OCI-LY7 (cell line): ENCODE measurements around the gene SSBP4. TPM values are rescaled to one million over a fixed set of nuclear protein-coding genes. Genes with fewer than 3 reads are reported as not detected.

Source experiments
- BruUV-seq: library from RNA; stranded (reverse); fragments of 400-500 nt; replicated peaks from 2 replicates; lab custom pipeline; 2021; lab: Mats Ljungman, UMichigan
- CTCF ChIA-PET: fragments of 300-600 bp; sonication (Branson Sonifier 250); formaldehyde crosslinking; loops from one replicate; lab custom pipeline; 2022; ENCODE audit warnings: antibody characterized with exemption; ENCODE audit not compliant: unreplicated experiment; lab: Charles Lee
- POLR2A ChIA-PET: fragments of 300-600 bp; sonication (Branson Sonifier 250); formaldehyde crosslinking; loops from one replicate; lab custom pipeline; 2022; ENCODE audit warnings: antibody characterized with exemption; lab: Charles Lee
- DNase-seq: peaks from one replicate; pipeline ENCODE4 v3.0.0-alpha.2; 2015; ENCODE audit warnings: low spot score
- H2AFZ ChIP-seq: fragments of 200-600 bp; sonication (generic), shearing (Covaris generic); 2 replicates; pipeline ENCODE4 v1.6.1; 2014; ENCODE audit warnings: mild to moderate bottlenecking, antibody characterized with exemption, low read length, moderate library complexity
- H3K27ac ChIP-seq: fragments of 200-600 bp; sonication (generic); 2 replicates; pipeline ENCODE4 v1.5.1; 2014; ENCODE audit warnings: mixed run types, low read depth, mild to moderate bottlenecking, moderate library complexity, low read length, inconsistent platforms; ENCODE audit not compliant: poor library complexity, severe bottlenecking
- H3K36me3 ChIP-seq: fragments of 200-600 bp; sonication (generic); 2 replicates; pipeline ENCODE4 v1.6.1; 2014; ENCODE audit warnings: mild to moderate bottlenecking, antibody characterized with exemption, low read length, moderate library complexity, mixed read lengths; ENCODE audit not compliant: insufficient read depth
- H3K4me1 ChIP-seq: fragments of 200-600 bp; sonication (generic); 2 replicates; pipeline ENCODE4 v1.5.1; 2014; ENCODE audit warnings: mild to moderate bottlenecking, low read length; ENCODE audit not compliant: insufficient read depth, poor library complexity, severe bottlenecking
- H3K4me2 ChIP-seq: fragments of 200-600 bp; sonication (generic); 2 replicates; pipeline ENCODE4 v1.6.1; 2014; ENCODE audit warnings: mild to moderate bottlenecking, low read length
- H3K4me3 ChIP-seq: fragments of 200-600 bp; sonication (generic); 2 replicates; pipeline ENCODE4 v1.5.1; 2014; ENCODE audit warnings: mild to moderate bottlenecking, low read depth, low read length; ENCODE audit not compliant: poor library complexity, severe bottlenecking
- H3K79me2 ChIP-seq: fragments of 200-600 bp; sonication (generic); 2 replicates; pipeline ENCODE4 v1.6.1; 2016; ENCODE audit warnings: low read depth, mild to moderate bottlenecking, low read length, moderate library complexity, mixed read lengths; ENCODE audit not compliant: insufficient read depth
- H3K9me2 ChIP-seq: fragments of 200-600 bp; sonication (generic); 2 replicates; pipeline ENCODE4 v1.6.1; 2016; ENCODE audit warnings: mild to moderate bottlenecking, low read length, mixed read lengths; ENCODE audit not compliant: insufficient read depth
- H3K9me3 ChIP-seq: fragments of 200-600 bp; sonication (generic); 2 replicates; pipeline ENCODE4 v1.6.1; 2014; ENCODE audit warnings: mild to moderate bottlenecking, mixed run types, low read length, mixed read lengths
- H4K20me1 ChIP-seq: fragments of 200-600 bp; sonication (generic); 2 replicates; pipeline ENCODE4 v1.6.1; 2014; ENCODE audit warnings: mild to moderate bottlenecking, antibody characterized with exemption, low read length, moderate library complexity, mixed read lengths; ENCODE audit not compliant: insufficient read depth
- CTCF ChIP-seq: fragments of 200-600 bp; sonication (generic); conservative IDR thresholded peaks from 2 replicates; pipeline ENCODE4 v1.5.1; 2014; ENCODE audit warnings: mild to moderate bottlenecking, antibody characterized with exemption, low read length, moderate library complexity, mixed read lengths
- EZH2phosphoT487 ChIP-seq: fragments of 200-600 bp; sonication (generic); IDR thresholded peaks from 2 replicates; pipeline ENCODE4 v1.6.1; 2018; ENCODE audit warnings: low read depth, borderline replicate concordance, mild to moderate bottlenecking, mixed run types, antibody characterized with exemption, low read length, moderate library complexity, mixed read lengths
- intact Hi-C: fragments of 100-400 bp; cut with micrococcal nuclease; formaldehyde crosslinking; loops from one replicate; pipeline ENCODE4 v1.10.0; 2022; ENCODE audit not compliant: unreplicated experiment
- total RNA-seq, 2 experiments: library from RNA; depleted of rRNA in 1 of 2; stranded (reverse); fragments of >200 nt in 1 of 2; shearing (Covaris generic) in 1 of 2; gene quantifications; 2 replicates each; pipeline ENCODE4 v1.2.3, GENCODE V29; 2014 to 2022

Gene SSBP4
- total RNA-seq, 2 experiments from 2014 or later = 92.9 to 117 TPM

DNA sequence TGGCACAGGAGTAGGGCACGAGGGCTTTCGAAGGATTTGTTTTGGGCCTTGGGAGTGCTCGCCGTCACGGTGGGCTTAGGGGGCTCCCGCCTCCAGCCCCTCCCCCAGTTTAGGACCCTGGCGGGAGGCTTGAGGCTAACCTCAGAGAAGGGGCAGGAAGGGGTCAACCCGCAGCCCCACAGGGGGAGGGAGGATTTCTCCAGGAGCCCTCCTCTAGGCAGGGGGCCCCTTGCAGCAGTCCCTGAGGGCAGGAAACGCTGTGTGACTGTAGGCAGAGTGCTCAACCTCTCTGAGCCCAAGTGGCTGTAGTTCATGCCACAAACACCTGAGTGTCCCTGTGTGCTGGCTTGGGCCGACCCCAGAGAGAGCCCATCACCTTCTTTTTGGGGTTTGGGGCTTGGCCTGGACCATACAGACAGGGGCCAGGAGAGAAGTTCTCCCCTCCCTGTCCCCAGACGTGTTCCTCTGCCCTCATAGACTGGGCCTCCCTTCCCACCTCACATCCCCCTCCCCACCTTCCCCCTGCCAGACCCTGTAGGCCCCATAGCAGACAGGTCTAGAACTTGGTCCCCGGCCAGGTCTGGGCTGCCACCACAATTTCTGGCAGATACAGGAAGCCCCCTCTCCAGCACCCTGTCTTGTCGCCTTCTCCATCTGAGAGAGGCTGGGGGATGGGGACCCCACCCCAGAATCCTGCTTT, 10.7 kb downstream of the SSBP4 start:
- POLR2A ChIA-PET = no interaction called here
- BruUV-seq = no TSS peak
- Histone ChIP-seq H3K36me3 (no peaks in the 10 kb centered on the region), H3K27ac (no peak overlapping the region), H2AFZ (no peak overlapping the region), H3K4me2 (peak overlapping the region; percentile 66), H3K79me2 (no peaks in the 10 kb centered on the region), H3K9me2 (no peaks in the 10 kb centered on the region), H3K4me1 (peaks cover 44% of the 10 kb centered on the region), H3K9me3 (no peaks in the 10 kb centered on the region), H3K4me3 (peak overlapping the region; percentile 41), H4K20me1 (no peaks in the 10 kb centered on the region; the same call in 1 of the 2 replicates)
- CTCF ChIA-PET = no interaction called here
- intact Hi-C loops = loop anchor here (10.0 kb wide), 1 partner anchor 405 kb away; the partner anchor contains the start of gene UPF1
- no peak for DNase-seq
- TF ChIP-seq EZH2phosphoT487 (no peak), CTCF (no peak)

- no peak overlapping the region for H2AFZ ChIP-seq
- no peaks in the 10 kb centered on the region for H3K9me2 ChIP-seq
- no peak overlapping the region for H3K4me2 ChIP-seq
- H3K27ac ChIP-seq = no peak overlapping the region
- no peak for DNase-seq
- POLR2A ChIA-PET = no interaction called here
- H3K36me3 ChIP-seq = no peaks in the 10 kb centered on the region
- CTCF ChIA-PET = no interaction called here
- intact Hi-C loops = no loop called here
- no peak overlapping the region for H3K4me3 ChIP-seq
- no TSS peak for BruUV-seq
- H3K4me1 ChIP-seq = peaks cover 37% of the 10 kb centered on the region
- no peaks in the 10 kb centered on the region for H3K79me2 ChIP-seq
- no peaks in the 10 kb centered on the region for H4K20me1 ChIP-seq
- no peaks in the 10 kb centered on the region for H3K9me3 ChIP-seq
- TF ChIP-seq CTCF (no peak), EZH2phosphoT487 (no peak)
These were observed 11.4 kb downstream of the SSBP4 start for GRCh38 chr19:18430417-18431144.
